SK-N-SH (cell line): ENCODE data around the gene LMX1A. TPM values are rescaled to one million over a fixed set of nuclear protein-coding genes. Genes with fewer than 3 reads are reported as not detected.

Experiments used
- CTCF ChIA-PET: fragments of 300-600, 350-600 bp; formaldehyde crosslinking; extraction: SDS; loops from one replicate; lab custom pipeline; 2021; lab: Yijun Ruan, JAX
- POLR2A ChIA-PET: fragments of 350-600 bp; sonication (Branson Sonifier 250); formaldehyde crosslinking; extraction: SDS; loops from one replicate; lab custom pipeline; 2020; ENCODE audit warnings: antibody characterized with exemption, inconsistent platforms; lab: Yijun Ruan, JAX
- DNase-seq: peaks from one replicate; pipeline ENCODE4 v3.0.0; 2012
- H2AFZ ChIP-seq: fragments of 200-600 bp; sonication (generic); 2 replicates; pipeline ENCODE4 v1.8.1; 2016; ENCODE audit warnings: antibody characterized with exemption, mild to moderate bottlenecking, low read depth
- H3F3A ChIP-seq: fragments of 200-600 bp; sonication (generic); replicated peaks from 2 replicates; pipeline ENCODE3; 2016; ENCODE audit warnings: antibody characterized with exemption, mild to moderate bottlenecking; ENCODE audit not compliant: insufficient read depth
- H3K27ac ChIP-seq, 2 experiments: fragments of 200-500 bp in 1 of 2; fragments of 200-600 bp in 1 of 2; sonication (Bioruptor generic) in 1 of 2; sonication (generic), shearing (Covaris generic) in 1 of 2; 2 replicates each; pipeline versions ENCODE4 v1.5.1 to v1.6.1; 2014 to 2016; ENCODE audit warnings: low read depth in 2 of 2, inconsistent platforms in 1 of 2, low read length in 1 of 2, mild to moderate bottlenecking in 1 of 2, mixed read lengths in 1 of 2
- H3K27me3 ChIP-seq: fragments of 200-600 bp; sonication (generic), shearing (Covaris generic); 2 replicates; pipeline ENCODE4 v1.6.1; 2016; ENCODE audit warnings: mixed run types; ENCODE audit not compliant: insufficient read depth
- H3K36me3 ChIP-seq, 2 experiments: fragments of 200-500 bp in 1 of 2; fragments of 200-600 bp in 1 of 2; sonication (Bioruptor generic) in 1 of 2; sonication (generic) in 1 of 2; replicated peaks in 1 of 2; 2 replicates each; pipeline versions ENCODE3 to v1.5.1; 2014 to 2016; ENCODE audit warnings: low read length in 1 of 2, mild to moderate bottlenecking in 1 of 2; ENCODE audit not compliant: insufficient read depth in 2 of 2, control insufficient read depth in 1 of 2
- H3K4me1 ChIP-seq, 2 experiments: fragments of 200-500 bp in 1 of 2; fragments of 200-600 bp in 1 of 2; sonication (Bioruptor generic) in 1 of 2; sonication (generic), shearing (Covaris generic) in 1 of 2; 2 replicates each; pipeline versions ENCODE4 v1.5.1 to v1.6.1; 2014 to 2016; ENCODE audit warnings: low read depth in 1 of 2, low read length in 1 of 2, mixed run types in 1 of 2; ENCODE audit not compliant: insufficient read depth in 2 of 2, control insufficient read depth in 1 of 2
- H3K4me2 ChIP-seq: fragments of 200-600 bp; sonication (generic), shearing (Covaris generic); 2 replicates; pipeline ENCODE4 v1.6.1; 2017; ENCODE audit warnings: mixed run types
- H3K4me3 ChIP-seq, 2 experiments: fragments of 200-500 bp in 1 of 2; fragments of 200-600 bp in 1 of 2; sonication (Bioruptor generic) in 1 of 2; sonication (generic), shearing (Covaris generic) in 1 of 2; 2 replicates each; pipeline versions ENCODE4 v1.5.1 to v1.8.1; 2014 to 2016; ENCODE audit warnings: low read depth in 2 of 2, inconsistent platforms in 1 of 2, low read length in 1 of 2, mild to moderate bottlenecking in 1 of 2, mixed read lengths in 1 of 2, moderate library complexity in 1 of 2
- H3K79me2 ChIP-seq: fragments of 200-600 bp; sonication (generic); 2 replicates; pipeline ENCODE4 v1.8.1; 2017; ENCODE audit warnings: mild to moderate bottlenecking; ENCODE audit not compliant: insufficient read depth
- H3K9ac ChIP-seq: fragments of 200-600 bp; sonication (generic); 2 replicates; pipeline ENCODE4 v1.6.1; 2017; ENCODE audit warnings: mixed run types
- H3K9me2 ChIP-seq: fragments of 200-600 bp; sonication (generic); 2 replicates; pipeline ENCODE4 v1.6.1; 2017; ENCODE audit warnings: mixed run types
- H3K9me3 ChIP-seq: fragments of 200-600 bp; sonication (generic); 2 replicates; pipeline ENCODE4 v1.6.1; 2017; ENCODE audit warnings: mixed run types, mild to moderate bottlenecking, moderate library complexity
- H4K20me1 ChIP-seq: fragments of 200-600 bp; sonication (generic); 2 replicates; pipeline ENCODE4 v1.6.1; 2017; ENCODE audit warnings: mild to moderate bottlenecking, mixed run types; ENCODE audit not compliant: insufficient read depth
- CTCF ChIP-seq: fragments of 200-600 bp; sonication (generic); IDR thresholded peaks from 2 replicates; pipeline ENCODE4 v1.6.1; 2017; ENCODE audit warnings: antibody characterized with exemption, mild to moderate bottlenecking, moderate library complexity
- ELF1 ChIP-seq: IDR thresholded peaks from 2 replicates; pipeline ENCODE4 v1.4.0; 2012
- EP300 ChIP-seq, 2 experiments: IDR thresholded peaks; 2 replicates each; pipeline versions ENCODE4 v1.4.0 to v1.6.1; 2012; ENCODE audit warnings: borderline replicate concordance in 1 of 2, low read depth in 1 of 2, low read length in 1 of 2
- EZH2phosphoT487 ChIP-seq: fragments of 200-600 bp; sonication (generic); IDR thresholded peaks from 2 replicates; pipeline ENCODE4 v1.6.1; 2017; ENCODE audit warnings: low read depth, mixed run types, mild to moderate bottlenecking, antibody characterized with exemption, moderate library complexity, borderline replicate concordance
- FOXJ3 ChIP-seq: sonication (generic); formaldehyde crosslinking; IDR thresholded peaks from 2 replicates; pipeline ENCODE4 v1.5.1; 2020; ENCODE audit warnings: mild to moderate bottlenecking, missing genetic modification reagents
- FOXM1 ChIP-seq: IDR thresholded peaks from 2 replicates; pipeline ENCODE4 v1.4.0; 2012; ENCODE audit warnings: low read depth, mild to moderate bottlenecking
- GATA2 ChIP-seq: sonication (generic); formaldehyde crosslinking; IDR thresholded peaks from 2 replicates; pipeline ENCODE4 v1.5.0; 2020; ENCODE audit warnings: mild to moderate bottlenecking, missing genetic modification reagents
- IRF3 ChIP-seq: fragments of 150-350 bp; IDR thresholded peaks from 2 replicates; pipeline ENCODE4 v1.6.1; 2016; ENCODE audit warnings: mild to moderate bottlenecking, low read depth, low read length
- MAX ChIP-seq: IDR thresholded peaks from 2 replicates; pipeline ENCODE4 v1.4.0; 2012; ENCODE audit warnings: low read depth
- MEF2A ChIP-seq: IDR thresholded peaks from 2 replicates; pipeline ENCODE4 v1.4.0; 2012; ENCODE audit warnings: low read depth, borderline replicate concordance
- MXI1 ChIP-seq: IDR thresholded peaks from 2 replicates; pipeline ENCODE4 v1.6.1; 2012; ENCODE audit warnings: mild to moderate bottlenecking, low read depth, low read length, improper control_type of control experiment
- NRF1 ChIP-seq: IDR thresholded peaks from 2 replicates; pipeline ENCODE4 v1.6.1; 2012; ENCODE audit warnings: low read depth, mild to moderate bottlenecking, low read length
- PBX3 ChIP-seq: IDR thresholded peaks from 2 replicates; pipeline ENCODE4; 2012
- RCOR1 ChIP-seq: fragments of 150-350 bp; IDR thresholded peaks from 2 replicates; pipeline ENCODE4 v1.6.1; 2017; ENCODE audit warnings: antibody characterized with exemption, low read length
- REST ChIP-seq: IDR thresholded peaks from 2 replicates; pipeline ENCODE4 v1.6.1; 2012; ENCODE audit warnings: mild to moderate bottlenecking, low read depth, low read length, moderate library complexity
- TEAD4 ChIP-seq: IDR thresholded peaks from 2 replicates; pipeline ENCODE4 v1.4.0; 2012; ENCODE audit warnings: mild to moderate bottlenecking, borderline replicate concordance; ENCODE audit not compliant: insufficient read depth
- WGBS: methylation state at CpG from one replicate; pipeline ENCODE4 v1.1.6; 2017; ENCODE audit warnings: low lambda C conversion rate; 5-methylcytosine and 5-hydroxymethylcytosine counted together
- polyA plus RNA-seq, 3 experiments: library from polyadenylated mRNA; depleted of rRNA; stranded (reverse); fragments of >200 nt; gene quantifications; 2 replicates each; pipeline ENCODE4 v1.2.3, GENCODE V29; 2012

LMX1A gene
- polyA plus RNA-seq, 1 of the 3 experiments (the other 2 are of a cell fraction) = not detected

- Histone ChIP-seq H3K27me3 (no peaks in the 10 kb centered on the region; the same call in 1 of the 2 replicates), H3K4me1 (no peaks in the 10 kb centered on the region), H2AFZ (no peak overlapping the region), H3K79me2 (no peaks in the 10 kb centered on the region), H3K9me2 (no peaks in the 10 kb centered on the region), H3K9me3 (no peaks in the 10 kb centered on the region), H3K27ac (no peak overlapping the region), H3K36me3 (no peaks in the 10 kb centered on the region), H3K4me2 (no peak overlapping the region), H4K20me1 (no peaks in the 10 kb centered on the region), H3F3A (no peaks in the 10 kb centered on the region), H3K4me3 (no peak overlapping the region), H3K9ac (no peak overlapping the region)
- CTCF ChIA-PET = no interaction called here
- 28% methylated on average over 3 of the region's 3 CpGs for WGBS
- POLR2A ChIA-PET = no interaction called here
- no peak for TF ChIP-seq EP300 (IDR thresholded peaks at IDR 0.05; ENCODE audit: borderline replicate concordance in 1 of 2, low read depth in 1 of 2, low read length in 1 of 2)
- no peak for TF ChIP-seq REST
- no peak for TF ChIP-seq MEF2A
- TF ChIP-seq FOXM1 = no peak
- no peak for TF ChIP-seq ELF1
- TF ChIP-seq FOXJ3 (CRISPR knock-in tag) = no peak
- no peak for TF ChIP-seq CTCF
- TF ChIP-seq IRF3 = no peak
- no peak for TF ChIP-seq MAX
- no peak for TF ChIP-seq EZH2phosphoT487
- TF ChIP-seq MXI1 = no peak
- no peak for TF ChIP-seq TEAD4
- TF ChIP-seq GATA2 (CRISPR knock-in tag) = no peak
- TF ChIP-seq RCOR1 = no peak
- TF ChIP-seq PBX3 = no peak
- no peak for TF ChIP-seq NRF1
- no peak for DNase-seq
Observed at GRCh38 chr1:165315481-165315880, 41.0 kb downstream of the LMX1A start.
